WERI-Rb-1 (cell line): ENCODE measurements around the gene ADGRA1.

Source experiments
- DNase-seq: peaks from one replicate; pipeline ENCODE4 v3.0.0-alpha.2; 2020
- H3K27ac ChIP-seq: fragments of 250-450 bp; sonication (Bioruptor Pico); 2 replicates; pipeline ENCODE4 v1.5.1; 2020; ENCODE audit warnings: mild to moderate bottlenecking, moderate library complexity
- H3K27me3 ChIP-seq: fragments of 250-450 bp; sonication (Bioruptor Pico); 2 replicates; pipeline ENCODE4 v1.5.1; 2021; ENCODE audit warnings: mild to moderate bottlenecking, low read depth, moderate library complexity; ENCODE audit not compliant: insufficient read depth, severe bottlenecking
- H3K36me3 ChIP-seq: fragments of 250-450 bp; sonication (Bioruptor Pico); 2 replicates; pipeline ENCODE4 v1.5.1; 2020; ENCODE audit warnings: mild to moderate bottlenecking, moderate library complexity
- H3K4me3 ChIP-seq: 2 replicates; pipeline ENCODE4 v1.5.1; 2011; ENCODE audit warnings: low read depth, mild to moderate bottlenecking, control low read depth, low read length
- H3K9me3 ChIP-seq: fragments of 250-450 bp; sonication (Bioruptor Pico); 2 replicates; pipeline ENCODE4 v1.5.1; 2021; ENCODE audit warnings: mild to moderate bottlenecking, moderate library complexity; ENCODE audit not compliant: severe bottlenecking
- CTCF ChIP-seq: IDR thresholded peaks from 2 replicates; pipeline ENCODE4 v1.5.1; 2011; ENCODE audit warnings: low read depth, mild to moderate bottlenecking, control low read depth, inconsistent platforms, low read length

The ADGRA1 gene

DNA sequence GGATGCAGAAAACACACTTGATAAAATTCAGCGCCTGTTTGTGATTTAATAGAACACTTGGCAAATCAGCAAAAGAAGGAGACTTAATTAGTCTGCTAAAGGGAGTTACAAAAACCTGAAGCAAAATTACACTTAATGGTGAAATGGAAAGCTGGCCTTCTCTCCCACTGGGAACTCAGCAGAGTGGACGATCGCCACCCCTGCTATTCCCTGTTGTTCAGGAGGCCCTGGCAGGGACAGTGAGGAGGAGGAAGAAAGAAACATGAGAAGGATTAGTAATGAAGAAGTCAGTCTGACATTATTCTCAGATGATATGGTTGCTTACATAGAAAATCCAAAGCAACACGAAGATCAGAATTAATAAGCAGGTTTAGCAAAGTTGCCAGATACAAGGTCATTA, 66.7 kb downstream of the ADGRA1 start:
- TF ChIP-seq CTCF = no peak
- H3K27me3 ChIP-seq = no peaks in the 10 kb centered on the region
- DNase-seq = no peak
- peaks cover 5% of the 10 kb centered on the region for H3K9me3 ChIP-seq
- no peaks in the 10 kb centered on the region for H3K36me3 ChIP-seq
- no peak overlapping the region for H3K4me3 ChIP-seq
- no peak overlapping the region for H3K27ac ChIP-seq

GRCh38 chr10:133154996-133155778, 67.5 kb downstream of the ADGRA1 start:
- TF ChIP-seq CTCF = no peak
- no peak for DNase-seq
- no peak overlapping the region for H3K27ac ChIP-seq
- H3K9me3 ChIP-seq = peaks cover 2% of the 10 kb centered on the region
- H3K27me3 ChIP-seq = no peaks in the 10 kb centered on the region
- H3K4me3 ChIP-seq = no peak overlapping the region
- H3K36me3 ChIP-seq = no peaks in the 10 kb centered on the region

- Histone ChIP-seq H3K36me3 (no peaks in the 10 kb centered on the region), H3K27ac (no peak overlapping the region), H3K9me3 (no peaks in the 10 kb centered on the region), H3K27me3 (no peaks in the 10 kb centered on the region), H3K4me3 (no peak overlapping the region)
- DNase-seq = no peak
- TF ChIP-seq CTCF = no peak
These were observed 69.2 kb downstream of the ADGRA1 start for GRCh38 chr10:133156674-133157579.

GRCh38 chr10:133157662-133158436, 70.1 kb downstream of the ADGRA1 start:
- no peak for DNase-seq
- Histone ChIP-seq H3K27me3 (no peaks in the 10 kb centered on the region), H3K36me3 (no peaks in the 10 kb centered on the region), H3K4me3 (no peak overlapping the region), H3K27ac (no peak overlapping the region), H3K9me3 (no peaks in the 10 kb centered on the region)
- no peak for TF ChIP-seq CTCF

DNA sequence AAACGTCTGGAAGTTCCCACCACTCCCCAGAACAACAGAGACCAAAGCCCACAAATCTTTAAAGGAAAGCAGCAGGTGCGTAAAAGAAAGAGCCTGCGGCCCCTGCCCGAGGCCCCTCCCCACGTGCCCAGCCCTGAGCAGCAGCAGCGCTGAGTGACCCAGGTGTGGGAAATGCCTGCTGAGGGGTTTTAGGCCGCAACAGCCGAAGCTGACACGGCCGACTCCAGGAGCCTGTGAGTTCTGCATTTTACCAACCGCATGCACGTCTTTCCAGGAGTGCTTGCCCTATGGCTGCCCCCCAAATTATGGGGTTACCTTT, 70.7 kb downstream of the ADGRA1 start:
- DNase-seq = no peak
- H3K36me3 ChIP-seq = no peaks in the 10 kb centered on the region
- H3K9me3 ChIP-seq = no peaks in the 10 kb centered on the region
- H3K27ac ChIP-seq = 0 out of 2 replicates have a peak overlapping the region, but pooled peaks have one; percentile 24
- H3K4me3 ChIP-seq = no peak overlapping the region
- H3K27me3 ChIP-seq = no peaks in the 10 kb centered on the region
- no peak for TF ChIP-seq CTCF
